ENCODE measurements around the gene HSF4. TPM values are rescaled to one million over a fixed set of nuclear protein-coding genes. Genes with fewer than 3 reads are reported as not detected.
A peak's percentile ranks its signal among the peaks of the same experiment; 100 is the strongest.

The HSF4 gene
- total and polyA plus RNA-seq, 2 of the 4 experiments (the other 2 are of a cell fraction) = 0.54 to 7.5 TPM

DNA sequence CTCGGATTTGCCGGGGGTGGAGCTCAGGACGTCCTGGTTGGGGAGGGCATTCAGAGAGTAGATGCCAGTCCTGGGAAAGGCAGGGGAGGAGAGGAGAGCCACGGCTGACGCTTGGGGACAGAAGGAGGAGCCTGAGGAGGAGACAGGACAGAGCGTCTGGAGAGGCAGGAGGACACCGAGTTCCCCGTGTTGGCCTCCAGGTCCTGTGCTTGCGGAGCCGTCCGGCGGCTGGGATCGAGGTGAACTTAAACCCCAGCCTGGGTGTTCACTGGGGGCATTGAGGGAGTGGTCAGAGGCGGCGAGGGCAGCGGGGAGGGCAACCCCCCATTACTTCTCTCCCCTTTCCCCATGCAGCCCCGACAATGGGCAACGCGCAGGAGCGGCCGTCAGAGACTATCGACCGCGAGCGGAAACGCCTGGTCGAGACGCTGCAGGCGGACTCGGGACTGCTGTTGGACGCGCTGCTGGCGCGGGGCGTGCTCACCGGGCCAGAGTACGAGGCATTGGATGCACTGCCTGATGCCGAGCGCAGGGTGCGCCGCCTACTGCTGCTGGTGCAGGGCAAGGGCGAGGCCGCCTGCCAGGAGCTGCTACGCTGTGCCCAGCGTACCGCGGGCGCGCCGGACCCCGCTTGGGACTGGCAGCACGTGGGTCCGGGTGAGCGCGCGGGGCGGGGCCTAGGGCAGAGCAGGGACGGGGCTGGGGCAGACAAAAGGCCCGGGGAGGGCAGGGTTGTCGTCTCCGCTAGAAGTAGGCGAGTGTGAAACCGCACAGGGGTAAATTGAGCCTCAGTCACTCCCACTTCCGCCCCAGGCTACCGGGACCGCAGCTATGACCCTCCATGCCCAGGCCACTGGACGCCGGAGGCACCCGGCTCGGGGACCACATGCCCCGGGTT, 9.5 kb downstream of the HSF4 start:
- Histone ChIP-seq H3K23ac (ENCODE audit: low read depth, low read length) (peak overlapping the region; percentile 53; the same call in 1 of the 2 replicates), H4K91ac (ENCODE audit: insufficient read depth, low read depth, low read length) (peak overlapping the region; percentile 24; the same call in 1 of the 2 replicates), H2BK5ac (ENCODE audit: low read depth, low read length, poor library complexity, severe bottlenecking) (peak overlapping the region; percentile 6), H3K27ac (ENCODE audit: insufficient read depth, low read length) (peak overlapping the region; percentile 36; the same call in 1 of the 2 replicates), H3K27me3 (ENCODE audit: control insufficient read depth, insufficient read depth, low read length) (no peaks in the 10 kb centered on the region), H3K36me3 (ENCODE audit: control insufficient read depth, insufficient read depth, low read length) (peaks cover 11% of the 10 kb centered on the region; the same call in 1 of the 2 replicates), H2AFZ (replicated peaks; ENCODE audit: low read length, poor library complexity) (peak overlapping the region; percentile 93), H4K5ac (ENCODE audit: low read depth, low read length) (peak overlapping the region; percentile 9; the same call in 1 of the 2 replicates), H2BK15ac (ENCODE audit: low read depth, low read length) (peak overlapping the region; percentile 4; the same call in 1 of the 3 replicates), H2BK120ac (ENCODE audit: low read depth, low read length) (no peak overlapping the region), H4K8ac (ENCODE audit: low read depth in 2 of 2, low read length in 2 of 2) (peak overlapping the region; percentile 36 to 72; a peak in 2 of 4 replicates), H3K9ac (ENCODE audit: low read depth, low read length) (peak overlapping the region; percentile 7), H3K79me1 (ENCODE audit: low read depth in 1 of 2, low read length in 2 of 2) (peaks cover 17 to 45% of the 10 kb centered on the region in 2 experiments; a peak in 3 of 4 replicates), H2AK9ac (replicated peaks; ENCODE audit: low read depth, low read length, poor library complexity) (peak overlapping the region; percentile 95), H3K4me2 (ENCODE audit: low read depth, low read length) (peak overlapping the region; percentile 76), H4K20me1 (ENCODE audit: insufficient read depth, low read length) (peaks cover 19% of the 10 kb centered on the region), H3K4me1 (ENCODE audit: control insufficient read depth, insufficient read depth, low read length) (peaks cover 35% of the 10 kb centered on the region), H2AK5ac (ENCODE audit: low read depth, low read length) (peak overlapping the region; percentile 43; the same call in 1 of the 2 replicates), H3K4me3 (ENCODE audit: insufficient read depth, low read depth, low read length) (peak overlapping the region; percentile 36), H3K9me1 (ENCODE audit: insufficient read depth, low read length) (peaks cover 20% of the 10 kb centered on the region), H3K4ac (ENCODE audit: low read depth, low read length) (peak overlapping the region; percentile 51), H2BK20ac (ENCODE audit: low read depth, low read length) (no peak overlapping the region), H3K56ac (ENCODE audit: extremely low read depth, insufficient read depth, low read length) (no peak overlapping the region), H3K9me3 (ENCODE audit: control insufficient read depth, insufficient read depth, low read length) (no peaks in the 10 kb centered on the region), H3K18ac (ENCODE audit: low read depth, low read length) (peak overlapping the region; percentile 12), H3K14ac (replicated peaks; ENCODE audit: low read depth, low read length) (peak overlapping the region; percentile 54; the same call in 1 of the 2 replicates)
- dilution Hi-C loops (cut with HindIII; ENCODE audit: low sequenced_read_pairs, unreplicated experiment) = no loop called here
- DNase-seq (peak; percentile 76), ATAC-seq (ENCODE audit: low read depth) (peak; percentile 73)
- ChIA-PET POLR2A (ENCODE audit: unreplicated experiment) (no interaction called here), CTCF (interaction anchor here (1.1 kb wide), 1 partner anchor 18 kb away, joined by 4 read pairs; no protein-coding TSS in a partner anchor)
- in situ Hi-C loops (cut with MboI; ENCODE audit: low sequenced_read_pairs) = no loop called here
- intact Hi-C loops (cut with micrococcal nuclease) = no loop called here
- 9% methylated on average over 29 of the region's 71 CpGs; no CpG with 5 or more reads in 1 of the 2 experiments for WGBS, 2 experiments (ENCODE audit: extremely low coverage in 2 of 2, insufficient read length in 1 of 2)
- no TSS peak for BruUV-seq (replicated peaks)
- no peak for TF ChIP-seq MAFK (IDR thresholded peaks at IDR 0.05; ENCODE audit: low read depth, low read length)
- no peak for TF ChIP-seq CEBPB (IDR thresholded peaks at IDR 0.05; ENCODE audit: low read depth, low read length)
- no peak for TF ChIP-seq RFX5 (IDR thresholded peaks at IDR 0.05; ENCODE audit: low read depth, low read length)
- TF ChIP-seq RAD21 (IDR thresholded peaks at IDR 0.05; ENCODE audit: low read length) = no peak
- no peak for TF ChIP-seq NFE2L2 (IDR thresholded peaks at IDR 0.05; ENCODE audit: low read depth, low read length)
- TF ChIP-seq FOS (IDR thresholded peaks at IDR 0.05; ENCODE audit: low read depth, low read length) = no peak
- 0 out of 2 replicates have a peak, but pooled peaks have one; percentile 5 for TF ChIP-seq BHLHE40 (IDR thresholded peaks at IDR 0.05; ENCODE audit: low read depth, low read length)
- TF ChIP-seq, protein P1, sequence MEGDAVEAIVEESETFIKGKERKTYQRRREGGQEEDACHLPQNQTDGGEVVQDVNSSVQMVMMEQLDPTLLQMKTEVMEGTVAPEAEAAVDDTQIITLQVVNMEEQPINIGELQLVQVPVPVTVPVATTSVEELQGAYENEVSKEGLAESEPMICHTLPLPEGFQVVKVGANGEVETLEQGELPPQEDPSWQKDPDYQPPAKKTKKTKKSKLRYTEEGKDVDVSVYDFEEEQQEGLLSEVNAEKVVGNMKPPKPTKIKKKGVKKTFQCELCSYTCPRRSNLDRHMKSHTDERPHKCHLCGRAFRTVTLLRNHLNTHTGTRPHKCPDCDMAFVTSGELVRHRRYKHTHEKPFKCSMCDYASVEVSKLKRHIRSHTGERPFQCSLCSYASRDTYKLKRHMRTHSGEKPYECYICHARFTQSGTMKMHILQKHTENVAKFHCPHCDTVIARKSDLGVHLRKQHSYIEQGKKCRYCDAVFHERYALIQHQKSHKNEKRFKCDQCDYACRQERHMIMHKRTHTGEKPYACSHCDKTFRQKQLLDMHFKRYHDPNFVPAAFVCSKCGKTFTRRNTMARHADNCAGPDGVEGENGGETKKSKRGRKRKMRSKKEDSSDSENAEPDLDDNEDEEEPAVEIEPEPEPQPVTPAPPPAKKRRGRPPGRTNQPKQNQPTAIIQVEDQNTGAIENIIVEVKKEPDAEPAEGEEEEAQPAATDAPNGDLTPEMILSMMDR (conservative IDR thresholded peaks at IDR 0.05; ENCODE audit: low read depth, low read length) = peak; percentile 38
- peak; percentile 31; the same call in 1 of the 2 replicates for TF ChIP-seq MXI1 (IDR thresholded peaks at IDR 0.05; ENCODE audit: borderline replicate concordance, low read depth, low read length)
- TF ChIP-seq, protein P2, sequence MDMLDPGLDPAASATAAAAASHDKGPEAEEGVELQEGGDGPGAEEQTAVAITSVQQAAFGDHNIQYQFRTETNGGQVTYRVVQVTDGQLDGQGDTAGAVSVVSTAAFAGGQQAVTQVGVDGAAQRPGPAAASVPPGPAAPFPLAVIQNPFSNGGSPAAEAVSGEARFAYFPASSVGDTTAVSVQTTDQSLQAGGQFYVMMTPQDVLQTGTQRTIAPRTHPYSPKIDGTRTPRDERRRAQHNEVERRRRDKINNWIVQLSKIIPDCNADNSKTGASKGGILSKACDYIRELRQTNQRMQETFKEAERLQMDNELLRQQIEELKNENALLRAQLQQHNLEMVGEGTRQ (IDR thresholded peaks at IDR 0.05; ENCODE audit: low read depth, low read length) = 0 out of 2 replicates have a peak, but pooled peaks have one; percentile 19
- no peak for TF ChIP-seq RCOR1 (IDR thresholded peaks at IDR 0.05; ENCODE audit: insufficient replicate concordance, low read length)
- TF ChIP-seq POLR2A (IDR thresholded peaks at IDR 0.05; ENCODE audit: low read depth, low read length) = no peak
- no peak for TF ChIP-seq CHD1 (IDR thresholded peaks at IDR 0.05; ENCODE audit: low read depth, low read length)
